ENCODE data around the gene PCGF2. TPM values are rescaled to one million over a fixed set of nuclear protein-coding genes. Genes with fewer than 3 reads are reported as not detected.

The PCGF2 gene
- total and polyA plus RNA-seq, 9 of the 15 experiments (the other 6 are each of a cell fraction or from before 2014, with no cell fraction given) = 1.3 to 33.4 (median 7.0) TPM

DNA sequence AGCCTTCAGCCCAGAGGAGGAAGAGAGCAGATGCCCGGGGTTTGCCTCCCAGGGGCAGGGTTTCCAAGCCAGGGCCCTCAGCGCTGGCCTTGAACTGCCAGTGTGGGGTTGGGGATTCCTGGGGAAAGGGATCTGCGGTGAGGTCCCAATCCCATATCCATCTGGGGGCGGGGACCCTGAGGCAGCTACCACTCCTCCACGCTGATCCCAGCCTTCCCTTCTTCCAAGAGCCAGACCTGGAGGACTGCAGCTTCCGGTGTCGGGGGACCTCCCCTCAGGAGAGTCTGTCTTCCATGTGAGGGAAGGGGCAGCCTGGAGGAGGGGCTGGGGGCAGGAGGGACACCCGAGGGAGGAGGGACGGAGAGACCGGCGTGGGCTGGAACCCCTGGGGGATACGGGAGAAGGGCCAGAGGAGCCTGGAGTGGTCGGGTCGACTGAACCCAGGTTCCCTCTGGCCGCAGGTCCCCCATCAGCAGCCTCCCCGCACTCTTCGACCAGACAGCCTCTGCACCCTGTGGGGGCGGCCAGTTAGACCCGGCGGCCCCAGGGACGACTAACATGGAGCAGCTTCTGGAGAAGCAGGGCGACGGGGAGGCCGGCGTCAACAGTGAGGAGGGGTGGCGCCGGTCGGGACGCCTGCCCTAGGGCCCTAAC, 28.7 kb downstream of the PCGF2 start:
- Histone ChIP-seq H4K20me1 (replicated peaks; ENCODE audit: control insufficient read depth, insufficient read depth, low read length) (no peaks in the 10 kb centered on the region), H3K9me1 (ENCODE audit: control insufficient read depth, insufficient read depth, low read length) (peaks cover 10% of the 10 kb centered on the region), H3K27ac (ENCODE audit: extremely low read depth, low read depth, low read length) (peak overlapping the region; percentile 56), H3K27me3 (ENCODE audit: control insufficient read depth in 2 of 2, insufficient read depth in 2 of 2, low read length in 2 of 2) (no peaks in the 10 kb centered on the region), H3K79me2 (ENCODE audit: control insufficient read depth, insufficient read depth, low read length) (no peaks in the 10 kb centered on the region), H3K4me3 (no peak overlapping the region; the same call in 1 of the 2 replicates), H2AFZ (ENCODE audit: low read depth, low read length) (0 out of 2 replicates have a peak overlapping the region, but pooled peaks have one; percentile 40), H3K9me3 (replicated peaks; ENCODE audit: control insufficient read depth, insufficient read depth, low read depth, low read length) (no peaks in the 10 kb centered on the region), H3K9ac (ENCODE audit: insufficient read depth in 1 of 2, low read depth in 2 of 2, low read length in 2 of 2) (peak overlapping the region; percentile 53 to 75), H3K4me2 (ENCODE audit: insufficient read depth, low read length) (peak overlapping the region; percentile 76), H3K4me1 (replicated peaks in 1 of 2; ENCODE audit: control insufficient read depth in 2 of 2, insufficient read depth in 2 of 2, low read length in 2 of 2) (peaks cover 20 to 41% of the 10 kb centered on the region in 2 experiments), H3K36me3 (ENCODE audit: control insufficient read depth, insufficient read depth, low read length) (peaks cover 58% of the 10 kb centered on the region)
- ChIA-PET POLR2A (interaction anchor here (0.6 to 3.1 kb wide), 8 partner anchors 9 to 68 kb away, joined by 3 to 30 read pairs (median 4); partner anchors contain the start of gene MLLT6), CTCF (ENCODE audit: low intra/inter-chr PET ratio) (no interaction called here)
- DNase-seq (ENCODE audit: extremely low read depth in 1 of 4, low spot score in 3 of 4) (no peak), ATAC-seq (peak; percentile 3), FAIRE-seq (no peak)
- in situ Hi-C loops (cut with MboI) = no loop called here
- BruUV-seq (replicated peaks) = no TSS peak
- 34% methylated on average over 13 of the region's 29 CpGs for WGBS (ENCODE audit: insufficient coverage, low coverage, missing lambda C conversion rate)
- intact Hi-C loops (cut with micrococcal nuclease) = no loop called here
- TF ChIP-seq GTF2A2 (tag; IDR thresholded peaks at IDR 0.05) (no peak), HNRNPK (IDR thresholded peaks at IDR 0.05; ENCODE audit: low read depth, low read length, poor library complexity, severe bottlenecking) (no peak), ZNF24 (IDR thresholded peaks at IDR 0.05) (no peak), RBM15 (IDR thresholded peaks at IDR 0.05; ENCODE audit: insufficient read depth, low read length) (no peak), ZNF57 (CRISPR knock-in tag; IDR thresholded peaks at IDR 0.05) (no peak), SRF (CRISPR knock-in tag; IDR thresholded peaks at IDR 0.05) (no peak), POLR2G (IDR thresholded peaks at IDR 0.05; ENCODE audit: low read depth, low read length) (peak; percentile 67), ZZZ3 (IDR thresholded peaks at IDR 0.05) (no peak), PHF21A (IDR thresholded peaks at IDR 0.05; ENCODE audit: borderline replicate concordance, low read depth) (no peak), ZKSCAN1 (IDR thresholded peaks at IDR 0.05; ENCODE audit: low read depth, low read length) (no peak), BCOR (IDR thresholded peaks at IDR 0.05) (no peak), NEUROD1 (IDR thresholded peaks at IDR 0.05; ENCODE audit: borderline replicate concordance, low read depth, low read length, partially characterized antibody) (no peak), HMGN3 (IDR thresholded peaks at IDR 0.05; ENCODE audit: borderline replicate concordance, extremely low read depth, insufficient read length, low read depth, low read length) (peak; percentile 38), SMARCC2 (IDR thresholded peaks at IDR 0.05; ENCODE audit: low read depth) (no peak), RB1 (IDR thresholded peaks at IDR 0.05; ENCODE audit: low read depth) (no peak), NFRKB (IDR thresholded peaks at IDR 0.05; ENCODE audit: low read depth) (no peak), ZFX (CRISPR knock-in tag; IDR thresholded peaks at IDR 0.05) (0 out of 2 replicates have a peak, but pooled peaks have one; percentile 26), TEAD1 (CRISPR knock-in tag; IDR thresholded peaks at IDR 0.05) (no peak), ATF7 (IDR thresholded peaks at IDR 0.05) (no peak), FOXK1 (CRISPR knock-in tag; IDR thresholded peaks at IDR 0.05; ENCODE audit: borderline replicate concordance) (no peak), ZNF316 (IDR thresholded peaks at IDR 0.05) (no peak), MEF2A (IDR thresholded peaks at IDR 0.05; ENCODE audit: control insufficient read depth, low read depth, low read length) (no peak), ZNF644 (tag; IDR thresholded peaks at IDR 0.05; ENCODE audit: low read depth) (no peak), JUNB (CRISPR knock-in tag; conservative IDR thresholded peaks at IDR 0.05) (no peak)
- TF ChIP-seq, protein P1, sequence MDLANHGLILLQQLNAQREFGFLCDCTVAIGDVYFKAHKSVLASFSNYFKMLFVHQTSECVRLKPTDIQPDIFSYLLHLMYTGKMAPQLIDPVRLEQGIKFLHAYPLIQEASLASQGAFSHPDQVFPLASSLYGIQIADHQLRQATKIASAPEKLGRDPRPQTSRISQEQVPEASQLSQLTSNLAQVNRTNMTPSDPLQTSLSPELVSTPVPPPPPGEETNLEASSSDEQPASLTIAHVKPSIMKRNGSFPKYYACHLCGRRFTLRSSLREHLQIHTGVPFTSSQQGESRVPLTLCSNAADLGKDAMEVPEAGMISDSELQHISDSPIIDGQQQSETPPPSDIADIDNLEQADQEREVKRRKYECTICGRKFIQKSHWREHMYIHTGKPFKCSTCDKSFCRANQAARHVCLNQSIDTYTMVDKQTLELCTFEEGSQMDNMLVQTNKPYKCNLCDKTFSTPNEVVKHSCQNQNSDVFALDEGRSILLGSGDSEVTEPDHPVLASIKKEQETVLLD (IDR thresholded peaks at IDR 0.05) = no peak

All from K562 (cell line).